Kidney tubule cell (primary cell): Measurements from ENCODE around the gene STAT5A.
"Not testable (repeated sequence)": the region's sequence is repeated elsewhere in the genome, so short reads cannot be mapped to it uniquely, and the experiment has no call there.

Experiments used
- DNase-seq: peaks from one replicate; pipeline ENCODE4 v3.0.0-alpha.2; 2018; ENCODE audit warnings: low spot score

The STAT5A gene

GRCh38 chr17:42285346-42286050, 2.8 kb upstream of the STAT5A start:
- no peak for DNase-seq

DNA sequence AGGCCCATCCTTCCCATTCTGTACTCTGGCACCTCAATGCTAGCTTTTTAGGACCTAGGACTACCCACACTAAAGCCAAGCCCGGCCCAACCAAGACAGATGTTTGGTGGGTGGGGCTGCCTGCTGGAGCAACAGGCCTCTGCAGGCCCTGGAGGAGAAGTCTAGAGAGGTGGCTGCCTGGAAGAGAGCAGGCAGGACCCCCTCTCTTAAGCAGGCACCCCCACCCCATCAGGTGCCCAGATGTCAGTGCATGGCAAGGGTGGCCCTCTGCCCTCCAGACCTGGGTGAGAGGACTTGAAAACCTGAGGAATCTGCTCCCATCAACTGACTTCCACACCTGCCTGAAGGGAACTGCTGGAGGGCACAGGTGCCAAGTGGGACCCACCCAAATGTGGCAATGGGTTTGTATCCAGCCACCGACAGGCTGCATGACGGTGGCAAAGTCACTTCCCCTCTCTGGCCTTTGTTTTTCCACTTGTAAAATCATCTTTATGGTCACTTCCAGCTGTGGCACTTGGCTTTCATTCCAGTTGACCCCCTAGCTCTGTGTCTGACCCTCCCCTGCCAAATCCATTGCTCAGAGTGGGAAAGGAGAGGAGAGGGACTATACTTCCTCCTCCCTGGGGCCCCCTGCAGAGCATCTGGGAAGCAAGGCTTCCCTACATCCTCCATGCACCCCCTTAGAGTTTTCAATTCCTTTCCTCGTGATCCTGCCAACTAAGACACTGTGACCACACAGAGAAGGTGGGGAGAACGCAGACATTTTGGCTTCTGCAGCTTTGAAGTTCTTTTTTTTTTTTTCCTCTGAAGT, 1.7 kb upstream of the STAT5A start:
- DNase-seq: no peak

DNA sequence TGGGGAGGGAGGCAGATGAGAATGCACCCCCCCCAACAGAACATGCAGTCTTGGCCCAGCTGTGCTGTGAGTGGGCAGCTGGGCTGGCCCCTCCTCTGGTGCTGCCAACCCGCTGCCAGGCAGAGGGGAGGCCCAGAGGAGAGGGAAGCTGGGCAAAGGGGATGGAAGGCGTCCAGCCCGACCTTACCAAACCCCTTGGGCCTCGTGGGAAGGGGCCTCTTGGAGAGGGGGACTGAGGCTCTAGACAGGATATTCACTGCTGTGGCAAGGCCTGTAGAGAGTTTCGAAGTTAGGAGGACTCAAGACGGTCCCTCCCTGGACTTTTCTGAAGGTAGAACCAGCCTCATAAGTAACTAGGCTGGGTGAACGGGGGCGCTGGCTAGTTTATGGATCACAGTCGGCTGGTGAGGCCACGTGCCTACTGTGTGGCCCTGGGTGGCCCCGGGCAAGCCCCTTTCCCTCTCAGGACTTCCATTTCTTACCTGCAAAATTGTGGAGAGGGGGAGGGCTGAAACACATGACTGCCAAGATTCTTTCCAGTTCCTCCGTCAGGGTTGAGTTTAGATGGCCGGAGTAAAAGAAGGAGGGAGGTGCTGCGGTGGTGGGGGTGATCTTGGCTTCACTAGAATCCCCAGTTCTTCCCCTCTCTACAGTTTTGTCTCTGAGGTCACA, 857 bp upstream of the STAT5A start:
- peak; percentile 38 for DNase-seq

GRCh38 chr17:42288803-42289610, 709 bp downstream of the STAT5A start:
- DNase-seq: no peak

DNA sequence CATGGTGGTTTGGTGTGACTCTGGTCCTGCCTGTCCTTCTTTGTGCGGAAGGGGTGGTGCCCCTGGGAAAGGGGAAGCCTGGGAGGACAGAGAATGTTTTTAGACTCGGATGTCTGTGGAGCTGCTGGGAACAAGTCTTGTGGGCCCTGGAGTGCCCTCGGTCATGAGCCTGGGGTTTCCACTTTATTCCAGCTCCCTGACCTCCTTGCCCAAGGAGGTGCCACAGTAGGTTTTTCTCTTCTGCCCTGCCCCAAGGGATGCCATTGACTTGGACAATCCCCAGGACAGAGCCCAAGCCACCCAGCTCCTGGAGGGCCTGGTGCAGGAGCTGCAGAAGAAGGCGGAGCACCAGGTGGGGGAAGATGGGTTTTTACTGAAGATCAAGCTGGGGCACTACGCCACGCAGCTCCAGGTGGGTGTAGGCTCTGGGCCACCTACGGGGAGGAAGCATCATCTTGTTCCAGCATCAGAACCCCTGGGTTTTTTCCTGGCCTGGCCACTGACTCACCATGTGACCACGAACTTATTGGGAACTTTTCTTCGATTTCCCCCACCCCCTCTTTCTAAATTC, 1.4 kb downstream of the STAT5A start:
- DNase-seq: no peak

GRCh38 chr17:42290577-42290976, 2.3 kb downstream of the STAT5A start:
- DNase-seq: no peak

DNA sequence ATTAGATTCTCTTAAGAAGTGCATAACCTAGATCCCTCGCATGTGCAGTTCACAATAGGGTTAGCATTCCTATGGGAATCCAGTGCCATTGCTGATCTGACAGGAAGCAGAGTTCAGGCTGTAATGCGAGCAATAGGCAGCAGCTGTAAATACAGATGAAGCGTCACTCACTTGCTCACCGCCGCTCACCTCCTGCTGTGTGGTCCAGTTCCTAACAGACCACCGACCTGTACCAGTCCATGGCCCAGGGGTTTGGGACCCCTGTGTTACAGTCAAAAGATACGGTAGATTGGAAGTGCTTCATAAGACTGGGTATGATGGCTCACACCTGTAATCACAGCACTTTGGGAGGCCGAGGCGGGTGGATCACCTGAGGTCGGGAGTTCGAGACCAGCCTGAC, 2.8 kb downstream of the STAT5A start:
- no peak for DNase-seq

DNA sequence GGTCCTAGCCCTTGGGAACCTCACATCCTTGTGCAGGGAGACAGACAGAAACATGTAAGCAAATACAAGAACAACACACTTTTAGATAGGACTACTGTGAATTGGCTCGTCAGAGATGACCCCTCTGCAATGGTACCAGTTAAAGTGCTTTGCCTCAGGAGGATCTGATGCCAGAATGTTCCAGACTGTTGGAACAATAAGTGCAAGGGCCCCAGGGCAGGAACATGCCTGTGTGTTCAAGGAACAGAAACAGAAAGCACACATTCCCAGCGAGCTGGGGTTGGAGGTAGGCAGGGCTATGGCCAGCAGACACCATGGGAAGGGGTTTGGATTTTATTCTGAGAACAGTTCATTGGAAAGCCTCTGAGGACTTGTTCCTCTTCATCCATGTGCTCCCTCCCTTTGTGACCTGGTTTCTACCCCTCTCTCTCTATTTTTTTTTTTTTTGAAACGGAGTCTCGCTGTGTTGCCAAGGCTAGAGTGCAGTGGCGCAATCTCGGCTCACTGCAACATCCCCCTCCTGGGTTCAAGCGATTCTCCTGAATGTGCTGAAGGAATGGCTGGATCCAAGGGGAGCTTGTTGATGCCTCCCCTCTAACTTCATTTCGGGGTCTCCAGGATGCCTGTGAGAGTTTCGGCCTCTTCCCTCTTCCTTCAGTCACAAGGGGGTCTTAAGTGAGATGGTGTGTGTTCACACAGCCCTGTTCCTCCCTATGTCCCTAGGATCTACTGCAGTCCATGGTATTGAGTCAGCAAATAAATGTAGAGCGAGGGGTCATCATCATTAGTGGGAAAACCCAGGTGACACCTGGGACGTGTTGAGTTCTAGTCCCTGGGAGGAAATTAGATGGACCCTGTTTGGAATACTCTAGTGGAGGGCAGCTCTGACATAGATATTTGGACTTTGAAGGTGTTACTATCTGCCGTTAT, 6.4 kb downstream of the STAT5A start:
- no peak for DNase-seq

DNA sequence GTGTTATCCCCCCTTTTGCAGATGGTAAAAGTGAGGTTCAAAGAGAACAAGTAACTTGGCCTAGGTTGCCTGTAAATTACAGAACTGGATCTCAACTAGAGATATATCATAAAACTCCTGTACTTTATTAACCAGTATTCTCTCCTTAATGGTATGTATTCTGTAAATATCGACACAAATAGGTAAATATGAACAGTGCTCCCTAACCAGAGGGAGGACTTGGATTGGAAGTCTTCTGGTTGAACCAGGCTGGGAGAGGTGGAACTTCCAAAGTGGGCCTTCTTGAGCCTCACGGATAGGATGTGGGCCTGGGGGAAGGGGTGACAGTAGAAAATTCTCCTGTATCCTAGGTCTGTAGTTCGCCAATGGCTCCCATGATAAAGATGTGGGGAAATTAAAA, 7.7 kb downstream of the STAT5A start:
- no peak for DNase-seq

DNA sequence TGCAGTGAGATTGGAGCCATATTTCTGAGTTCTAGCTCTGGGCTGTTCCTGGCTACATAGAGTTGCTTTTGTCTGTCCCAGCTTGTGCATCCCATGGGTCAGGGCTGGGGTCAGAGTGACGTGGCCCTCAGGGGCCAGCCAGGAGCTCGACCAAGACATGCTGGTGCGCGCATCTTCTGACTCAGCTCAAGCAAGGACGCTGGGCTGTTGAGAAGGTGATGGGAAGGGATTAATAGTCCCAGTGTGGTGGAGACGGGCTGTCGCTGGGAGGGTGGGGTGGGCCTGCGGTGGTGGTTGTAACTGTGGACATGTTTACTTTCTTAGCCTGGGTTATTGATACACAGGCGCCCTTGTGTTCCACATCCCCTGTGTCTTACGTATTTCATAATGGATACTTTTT, 9.5 kb downstream of the STAT5A start:
- not testable (repeated sequence) for DNase-seq

DNA sequence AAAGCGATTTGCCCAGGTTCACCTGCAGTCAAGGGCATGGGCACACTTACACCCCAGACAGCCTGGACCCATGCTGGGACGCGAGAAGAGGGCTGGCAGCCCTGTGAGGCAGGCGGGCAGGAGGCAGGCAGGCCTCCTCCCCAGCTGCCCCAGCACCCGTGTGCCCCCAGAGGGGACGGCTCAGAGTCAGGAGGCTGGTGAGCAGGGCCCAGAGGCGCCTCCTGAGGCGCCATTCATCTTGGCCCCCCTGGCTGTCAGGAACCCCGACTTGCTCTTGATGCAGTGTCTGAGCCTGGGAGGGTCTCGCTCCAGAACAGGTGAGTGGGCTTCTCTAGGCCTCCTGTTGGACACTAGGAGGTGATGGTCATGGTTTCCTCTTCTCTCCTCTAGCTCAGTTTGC, 11.1 kb downstream of the STAT5A start:
- DNase-seq: not testable (repeated sequence)

DNA sequence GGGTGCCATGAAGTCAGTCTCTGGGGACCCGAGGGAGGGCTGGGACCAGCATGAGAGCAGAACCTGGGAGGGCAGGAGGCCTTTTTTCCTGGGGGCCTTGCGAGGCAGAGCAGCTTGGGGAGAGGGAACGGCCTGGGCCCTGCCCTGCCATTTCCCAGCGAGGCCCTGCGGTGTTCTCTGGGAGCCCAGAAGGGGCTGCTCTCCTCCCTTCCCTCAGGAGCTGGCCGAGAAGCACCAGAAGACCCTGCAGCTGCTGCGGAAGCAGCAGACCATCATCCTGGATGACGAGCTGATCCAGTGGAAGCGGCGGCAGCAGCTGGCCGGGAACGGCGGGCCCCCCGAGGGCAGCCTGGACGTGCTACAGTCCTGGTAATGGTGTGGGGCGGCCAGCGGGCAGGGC, 11.6 kb downstream of the STAT5A start:
- DNase-seq: not testable (repeated sequence)

GRCh38 chr17:42301022-42301421, 12.7 kb downstream of the STAT5A start:
- no peak for DNase-seq

DNA sequence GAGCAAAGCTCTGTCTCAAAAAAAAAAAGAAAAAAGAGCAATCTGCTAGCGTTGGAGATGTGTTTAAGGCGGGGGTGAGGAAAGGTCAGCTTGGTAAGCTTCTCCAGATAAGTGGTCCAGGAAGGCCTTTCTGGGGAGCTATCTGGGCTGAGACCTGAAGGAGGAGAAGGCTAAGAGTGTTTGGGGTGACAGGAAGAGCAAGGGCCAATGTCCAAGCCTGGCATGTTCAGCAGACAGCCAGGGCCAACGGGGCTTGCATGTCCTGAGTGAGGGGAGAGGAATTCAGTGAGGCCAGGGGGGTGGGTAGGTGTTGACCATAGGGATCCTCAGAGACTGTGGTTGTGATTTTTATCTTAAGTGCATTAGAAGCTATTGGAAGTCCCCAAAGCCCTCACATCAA, 15.4 kb downstream of the STAT5A start:
- DNase-seq: no peak

GRCh38 chr17:42304187-42305030, 16.1 kb downstream of the STAT5A start:
- no peak for DNase-seq

DNA sequence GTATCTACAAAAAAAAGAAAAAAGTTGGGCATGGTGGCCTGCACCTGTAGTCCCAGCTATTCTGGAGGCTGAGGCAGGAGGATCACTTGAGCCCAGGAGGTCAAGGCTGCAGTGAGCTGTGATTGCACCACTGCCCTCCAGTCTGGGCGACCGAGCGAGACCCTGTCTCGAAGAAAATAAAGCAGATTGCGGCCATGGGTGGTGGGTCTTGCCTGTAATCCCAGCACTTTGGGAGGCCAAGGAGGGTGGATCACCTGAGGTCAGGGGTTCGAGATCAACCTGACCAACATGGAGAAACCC, 16.7 kb downstream of the STAT5A start:
- not testable (repeated sequence) for DNase-seq

DNA sequence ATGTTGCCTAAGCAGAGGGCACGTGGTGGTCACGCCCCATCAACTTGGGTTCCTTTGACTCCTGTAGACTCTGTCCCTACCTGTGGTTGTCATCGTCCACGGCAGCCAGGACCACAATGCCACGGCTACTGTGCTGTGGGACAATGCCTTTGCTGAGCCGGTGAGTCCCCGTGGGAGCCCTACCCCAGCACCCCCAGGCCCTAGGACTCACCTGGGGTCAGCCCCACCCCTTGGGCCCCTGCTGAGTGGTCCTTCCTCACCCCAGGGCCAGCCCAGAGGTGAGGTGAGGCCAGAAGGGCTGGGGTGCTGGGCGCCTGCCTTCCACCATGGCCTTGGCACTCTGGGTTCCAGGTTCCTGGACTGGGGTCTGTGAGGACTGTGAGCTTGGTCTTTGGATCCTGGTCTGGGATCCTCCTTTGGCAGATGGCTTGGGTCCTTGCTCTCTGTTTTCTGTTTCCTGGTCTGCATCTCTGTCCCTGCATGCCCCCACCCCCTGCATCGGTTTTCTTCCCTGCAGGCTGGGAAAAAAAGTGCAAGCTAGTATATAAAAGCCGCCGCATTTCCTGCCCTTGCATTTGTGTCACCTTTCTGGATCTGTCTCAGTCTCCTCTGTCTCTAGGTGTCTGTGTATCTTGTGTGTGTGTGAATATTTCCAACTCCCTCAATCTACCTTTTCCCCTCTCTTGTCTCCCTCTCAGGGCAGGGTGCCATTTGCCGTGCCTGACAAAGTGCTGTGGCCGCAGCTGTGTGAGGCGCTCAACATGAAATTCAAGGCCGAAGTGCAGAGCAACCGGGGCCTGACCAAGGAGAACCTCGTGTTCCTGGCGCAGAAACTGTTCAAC, 17.5 kb downstream of the STAT5A start:
- no peak for DNase-seq

- DNase-seq: no peak
Measured at GRCh38 chr17:42306385-42306667, 18.0 kb downstream of the STAT5A start.

DNA sequence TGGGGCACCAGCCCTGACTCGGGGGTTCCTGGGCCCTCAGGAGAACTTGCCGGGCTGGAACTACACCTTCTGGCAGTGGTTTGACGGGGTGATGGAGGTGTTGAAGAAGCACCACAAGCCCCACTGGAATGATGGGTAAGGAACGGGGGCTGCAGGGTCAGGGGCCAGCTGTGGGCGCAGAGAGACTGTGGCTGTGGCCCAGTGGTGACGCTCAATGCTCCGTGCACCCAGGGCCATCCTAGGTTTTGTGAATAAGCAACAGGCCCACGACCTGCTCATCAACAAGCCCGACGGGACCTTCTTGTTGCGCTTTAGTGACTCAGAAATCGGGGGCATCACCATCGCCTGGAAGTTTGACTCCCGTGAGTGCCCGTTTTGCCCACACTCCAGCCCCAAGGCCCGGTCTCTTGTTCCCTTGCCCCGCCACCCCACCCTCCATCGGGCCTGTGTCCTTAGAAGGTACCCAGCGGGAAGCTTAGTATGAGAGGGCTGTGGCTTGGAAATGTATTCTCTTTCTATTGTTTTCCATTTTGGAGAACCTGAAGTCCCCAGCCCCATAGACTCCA, 19.1 kb downstream of the STAT5A start:
- no peak for DNase-seq
